Measurements from ENCODE around the gene IKZF1.

IKZF1 gene

GRCh38 chr7:50436133-50436806 is 131.8 kb downstream of the IKZF1 start:
- no peaks in the 10 kb centered on the region for H3K9me3 ChIP-seq (ENCODE audit: control insufficient read depth, low read length)
- peaks cover 10% of the 10 kb centered on the region for H3K36me3 ChIP-seq (ENCODE audit: control insufficient read depth, insufficient read depth, low read length)
- no peak for DNase-seq
- H3K27me3 ChIP-seq (replicated peaks; ENCODE audit: control insufficient read depth, insufficient read depth, low read length, poor library complexity, severe bottlenecking), result no peaks in the 10 kb centered on the region
- H3K4me3 ChIP-seq (ENCODE audit: insufficient read depth, low read depth, low read length, poor library complexity, severe bottlenecking), result no peak overlapping the region
- H3K4me1 ChIP-seq (ENCODE audit: control insufficient read depth, insufficient read depth, low read length, poor library complexity, severe bottlenecking), result no peaks in the 10 kb centered on the region
- H3K27ac ChIP-seq (ENCODE audit: insufficient read depth, low read length, poor library complexity, severe bottlenecking), result no peak overlapping the region

- Histone ChIP-seq H3K27ac (ENCODE audit: insufficient read depth, low read length, poor library complexity, severe bottlenecking) (no peak overlapping the region), H3K4me1 (ENCODE audit: control insufficient read depth, insufficient read depth, low read length, poor library complexity, severe bottlenecking) (peaks cover 4% of the 10 kb centered on the region), H3K36me3 (ENCODE audit: control insufficient read depth, insufficient read depth, low read length) (peaks cover 9% of the 10 kb centered on the region), H3K4me3 (ENCODE audit: insufficient read depth, low read depth, low read length, poor library complexity, severe bottlenecking) (no peak overlapping the region), H3K27me3 (replicated peaks; ENCODE audit: control insufficient read depth, insufficient read depth, low read length, poor library complexity, severe bottlenecking) (no peaks in the 10 kb centered on the region), H3K9me3 (ENCODE audit: control insufficient read depth, low read length) (no peaks in the 10 kb centered on the region)
- DNase-seq, result no peak
Observed at GRCh38 chr7:50446542-50446960, 142.0 kb downstream of the IKZF1 start.

- no peak overlapping the region for H3K4me3 ChIP-seq (ENCODE audit: insufficient read depth, low read depth, low read length, poor library complexity, severe bottlenecking)
- H3K27ac ChIP-seq (ENCODE audit: insufficient read depth, low read length, poor library complexity, severe bottlenecking), result no peak overlapping the region
- H3K9me3 ChIP-seq (ENCODE audit: control insufficient read depth, low read length), result no peaks in the 10 kb centered on the region
- no peak for DNase-seq
- H3K36me3 ChIP-seq (ENCODE audit: control insufficient read depth, insufficient read depth, low read length), result peaks cover 9% of the 10 kb centered on the region
- H3K4me1 ChIP-seq (ENCODE audit: control insufficient read depth, insufficient read depth, low read length, poor library complexity, severe bottlenecking), result peaks cover 4% of the 10 kb centered on the region
- H3K27me3 ChIP-seq (replicated peaks; ENCODE audit: control insufficient read depth, insufficient read depth, low read length, poor library complexity, severe bottlenecking), result no peaks in the 10 kb centered on the region
Observed at GRCh38 chr7:50448823-50449222, 144.3 kb downstream of the IKZF1 start.

GRCh38 chr7:50449501-50449880 is 145.0 kb downstream of the IKZF1 start:
- Histone ChIP-seq H3K4me1 (ENCODE audit: control insufficient read depth, insufficient read depth, low read length, poor library complexity, severe bottlenecking) (peaks cover 4% of the 10 kb centered on the region), H3K27ac (ENCODE audit: insufficient read depth, low read length, poor library complexity, severe bottlenecking) (peak overlapping the region; percentile 74), H3K27me3 (replicated peaks; ENCODE audit: control insufficient read depth, insufficient read depth, low read length, poor library complexity, severe bottlenecking) (no peaks in the 10 kb centered on the region), H3K4me3 (ENCODE audit: insufficient read depth, low read depth, low read length, poor library complexity, severe bottlenecking) (peak overlapping the region; percentile 67), H3K36me3 (ENCODE audit: control insufficient read depth, insufficient read depth, low read length) (peaks cover 9% of the 10 kb centered on the region), H3K9me3 (ENCODE audit: control insufficient read depth, low read length) (no peaks in the 10 kb centered on the region)
- no peak for DNase-seq

GRCh38 chr7:50449881-50450589 is 145.5 kb downstream of the IKZF1 start, which contains the start of gene FIGNL1:
TSS of gene FIGNL1 (minus strand) at chr7:50450350. CDS start at chr7:50447287, 3,063 bp downstream.
- Histone ChIP-seq H3K9me3 (ENCODE audit: control insufficient read depth, low read length) (no peaks in the 10 kb centered on the region), H3K4me3 (ENCODE audit: insufficient read depth, low read depth, low read length, poor library complexity, severe bottlenecking) (peak within 1 kb of the TSS; percentile 67), H3K27me3 (replicated peaks; ENCODE audit: control insufficient read depth, insufficient read depth, low read length, poor library complexity, severe bottlenecking) (no peaks in the 10 kb centered on the region), H3K36me3 (ENCODE audit: control insufficient read depth, insufficient read depth, low read length) (peaks cover 8% of the 10 kb centered on the region), H3K4me1 (ENCODE audit: control insufficient read depth, insufficient read depth, low read length, poor library complexity, severe bottlenecking) (peaks cover 4% of the 10 kb centered on the region), H3K27ac (ENCODE audit: insufficient read depth, low read length, poor library complexity, severe bottlenecking) (peak within 1 kb of the TSS; percentile 74)
- DNase-seq, result peak; percentile 44 to 66 (median 61)

GRCh38 chr7:50450590-50451032 is 146.1 kb downstream of the IKZF1 start:
- Histone ChIP-seq H3K36me3 (ENCODE audit: control insufficient read depth, insufficient read depth, low read length) (peaks cover 2% of the 10 kb centered on the region), H3K27ac (ENCODE audit: insufficient read depth, low read length, poor library complexity, severe bottlenecking) (peak overlapping the region; percentile 74), H3K4me1 (ENCODE audit: control insufficient read depth, insufficient read depth, low read length, poor library complexity, severe bottlenecking) (peaks cover 4% of the 10 kb centered on the region), H3K27me3 (replicated peaks; ENCODE audit: control insufficient read depth, insufficient read depth, low read length, poor library complexity, severe bottlenecking) (no peaks in the 10 kb centered on the region), H3K4me3 (ENCODE audit: insufficient read depth, low read depth, low read length, poor library complexity, severe bottlenecking) (peak overlapping the region; percentile 67), H3K9me3 (ENCODE audit: control insufficient read depth, low read length) (no peaks in the 10 kb centered on the region)
- DNase-seq, result peak in 2 of 3 donors; percentile 5 to 9

Data from effector memory CD4-positive, alpha-beta T cell (primary cell).